IMR-90 (cell line): Measurements from ENCODE around the gene TMCC1. TPM values are rescaled to one million over a fixed set of nuclear protein-coding genes. Genes with fewer than 3 reads are reported as not detected.

Source experiments
- ATAC-seq: fragments of 200-7000 bp; cut with Tn5 transposase; 2 replicates; pipeline ENCODE4 v1.9.1; 2020; ENCODE audit warnings: low read depth, mild to moderate bottlenecking, moderate library complexity
- BruUV-seq: library from RNA; stranded (reverse); fragments of 400-500 nt; replicated peaks from 2 replicates; lab custom pipeline; 2021; lab: Mats Ljungman, UMichigan
- CTCF ChIA-PET: fragments of 300-600 bp; formaldehyde crosslinking; extraction: SDS; loops from one replicate; lab custom pipeline; 2021; ENCODE audit warnings: antibody characterized with exemption; lab: Yijun Ruan, JAX
- POLR2A ChIA-PET: fragments of 300-600 bp; sonication (Branson Sonifier 250); formaldehyde crosslinking; loops from one replicate; lab custom pipeline; 2022; ENCODE audit warnings: antibody characterized with exemption; ENCODE audit not compliant: unreplicated experiment; lab: Charles Lee
- DNase-seq: peaks from one replicate; pipeline ENCODE4 v3.0.0; 2013
- H2AFZ ChIP-seq: replicated peaks from 2 replicates; pipeline ENCODE3; 2013; ENCODE audit warnings: low read length, mild to moderate bottlenecking; ENCODE audit not compliant: poor library complexity
- H2AK5ac ChIP-seq: 2 replicates; pipeline ENCODE4 v1.6.1; 2013; ENCODE audit warnings: low read depth, low read length, inconsistent platforms
- H2AK9ac ChIP-seq: replicated peaks from 2 replicates; pipeline ENCODE3; 2013; ENCODE audit warnings: mild to moderate bottlenecking, low read depth, low read length, moderate library complexity; ENCODE audit not compliant: poor library complexity
- H2BK120ac ChIP-seq: 2 replicates; pipeline ENCODE4 v1.6.1; 2013; ENCODE audit warnings: low read depth, low read length, inconsistent platforms
- H2BK15ac ChIP-seq: 3 replicates; pipeline ENCODE4 v1.6.1; 2013; ENCODE audit warnings: low read depth, low read length, inconsistent platforms
- H2BK20ac ChIP-seq: 2 replicates; pipeline ENCODE4 v1.6.1; 2013; ENCODE audit warnings: low read depth, mild to moderate bottlenecking, inconsistent platforms, low read length, moderate library complexity
- H2BK5ac ChIP-seq: 2 replicates; pipeline ENCODE4 v1.6.1; 2013; ENCODE audit warnings: mild to moderate bottlenecking, low read depth, low read length, inconsistent platforms; ENCODE audit not compliant: poor library complexity, severe bottlenecking
- H3K14ac ChIP-seq: replicated peaks from 2 replicates; pipeline ENCODE4 v1.6.1; 2013; ENCODE audit warnings: low read depth, low read length, inconsistent platforms
- H3K18ac ChIP-seq: 2 replicates; pipeline ENCODE4 v1.6.1; 2013; ENCODE audit warnings: low read depth, low read length, control low read depth
- H3K23ac ChIP-seq: 2 replicates; pipeline ENCODE4 v1.6.1; 2013; ENCODE audit warnings: low read depth, low read length, inconsistent platforms
- H3K27ac ChIP-seq: 2 replicates; pipeline ENCODE4 v1.5.1; 2013; ENCODE audit warnings: mild to moderate bottlenecking, control low read depth, low read length; ENCODE audit not compliant: insufficient read depth
- H3K27me3 ChIP-seq: 2 replicates; pipeline ENCODE4 v1.6.1; 2013; ENCODE audit warnings: low read length; ENCODE audit not compliant: control insufficient read depth, insufficient read depth
- H3K36me3 ChIP-seq: 2 replicates; pipeline ENCODE4 v1.6.1; 2013; ENCODE audit warnings: low read length, mixed read lengths; ENCODE audit not compliant: control insufficient read depth, insufficient read depth
- H3K4ac ChIP-seq: 2 replicates; pipeline ENCODE4 v1.6.1; 2013; ENCODE audit warnings: low read depth, low read length, inconsistent platforms
- H3K4me1 ChIP-seq: 2 replicates; pipeline ENCODE4 v1.6.1; 2013; ENCODE audit warnings: low read length, mixed read lengths; ENCODE audit not compliant: control insufficient read depth, insufficient read depth
- H3K4me2 ChIP-seq: 2 replicates; pipeline ENCODE4 v1.6.1; 2013; ENCODE audit warnings: low read depth, mild to moderate bottlenecking, control low read depth, low read length, moderate library complexity
- H3K4me3 ChIP-seq: 2 replicates; pipeline ENCODE4 v1.5.1; 2013; ENCODE audit warnings: low read depth, mild to moderate bottlenecking, control low read depth, low read length, moderate library complexity; ENCODE audit not compliant: insufficient read depth
- H3K56ac ChIP-seq: 2 replicates; pipeline ENCODE4 v1.6.1; 2013; ENCODE audit warnings: low read length, inconsistent platforms; ENCODE audit not compliant: insufficient read depth; ENCODE audit errors: extremely low read depth
- H3K79me1 ChIP-seq, 2 experiments: 2 replicates each; pipeline ENCODE4 v1.6.1; 2013; ENCODE audit warnings: low read length in 2 of 2, inconsistent platforms in 1 of 2, low read depth in 1 of 2
- H3K9ac ChIP-seq: 2 replicates; pipeline ENCODE4 v1.6.1; 2013; ENCODE audit warnings: low read depth, low read length, control low read depth
- H3K9me1 ChIP-seq: 2 replicates; pipeline ENCODE4 v1.6.1; 2013; ENCODE audit warnings: low read length, inconsistent platforms; ENCODE audit not compliant: insufficient read depth
- H3K9me3 ChIP-seq: 2 replicates; pipeline ENCODE4 v1.6.1; 2013; ENCODE audit warnings: low read length; ENCODE audit not compliant: control insufficient read depth, insufficient read depth
- H4K20me1 ChIP-seq: 2 replicates; pipeline ENCODE4 v1.6.1; 2013; ENCODE audit warnings: low read length, inconsistent platforms; ENCODE audit not compliant: insufficient read depth
- H4K5ac ChIP-seq: 2 replicates; pipeline ENCODE4 v1.6.1; 2013; ENCODE audit warnings: mild to moderate bottlenecking, low read depth, low read length, control low read depth
- H4K8ac ChIP-seq, 2 experiments: 2 replicates each; pipeline ENCODE4 v1.6.1; 2013; ENCODE audit warnings: low read depth in 2 of 2, low read length in 2 of 2, control low read depth in 1 of 2, inconsistent platforms in 1 of 2
- H4K91ac ChIP-seq: 2 replicates; pipeline ENCODE4 v1.6.1; 2013; ENCODE audit warnings: low read depth, low read length, inconsistent platforms; ENCODE audit not compliant: insufficient read depth
- CTCF ChIP-seq: conservative IDR thresholded peaks from 2 replicates; pipeline ENCODE4 v1.5.1; 2012; ENCODE audit warnings: mild to moderate bottlenecking, low read depth, low read length, improper control_type of control experiment
- NFE2L2 ChIP-seq: fragments of 150-350 bp; IDR thresholded peaks from 2 replicates; pipeline ENCODE4 v1.6.1; 2016; ENCODE audit warnings: low read depth, mild to moderate bottlenecking, low read length
- SMC3 ChIP-seq: fragments of 150-350 bp; IDR thresholded peaks from 2 replicates; pipeline ENCODE4 v1.6.1; 2016; ENCODE audit warnings: low read depth, mild to moderate bottlenecking, antibody characterized with exemption, low read length, moderate library complexity
- dilution Hi-C: fragments of 300-500 bp; cut with HindIII; formaldehyde crosslinking; loops from one replicate; pipeline ENCODE4 v1.14.3; 2018; ENCODE audit warnings: low sequenced_read_pairs; ENCODE audit not compliant: unreplicated experiment
- in situ Hi-C: fragments of 300-500 bp; cut with MboI; formaldehyde crosslinking; loops from 3 replicates; pipeline ENCODE4 v1.14.3; 2019; ENCODE audit warnings: low sequenced_read_pairs, inconsistent platforms, mixed read lengths
- intact Hi-C: fragments of 100-400 bp; cut with micrococcal nuclease; formaldehyde crosslinking; loops from 2 replicates; pipeline ENCODE4 v1.10.0; 2022
- polyA plus RNA-seq, 3 experiments: library from polyadenylated mRNA; depleted of rRNA; stranded (reverse); fragments of >200 nt; gene quantifications; 2 replicates each; pipeline ENCODE4 v1.2.3, GENCODE V29; 2012; ENCODE audit warnings: low replicate concordance in 1 of 3
- total RNA-seq: library from RNA; depleted of rRNA; stranded (reverse); fragments of >200 nt; gene quantifications from 2 replicates; pipeline ENCODE4 v1.2.3, GENCODE V29; 2012

Gene TMCC1
- total and polyA plus RNA-seq, 2 of the 4 experiments (the other 2 are of a cell fraction) = 5.0 to 7.3 TPM

- no peak overlapping the region for H2BK20ac ChIP-seq
- no peaks in the 10 kb centered on the region for H4K20me1 ChIP-seq
- no peak overlapping the region for H3K27ac ChIP-seq
- H2BK120ac ChIP-seq = no peak overlapping the region
- no peak overlapping the region for H2AK9ac ChIP-seq
- ChIA-PET POLR2A (no interaction called here), CTCF (no interaction called here)
- intact Hi-C loops (no loop called here), dilution Hi-C loops (no loop called here), in situ Hi-C loops (no loop called here)
- H3K9me1 ChIP-seq = no peaks in the 10 kb centered on the region
- H3K4me2 ChIP-seq = no peak overlapping the region
- H4K8ac ChIP-seq = no peak overlapping the region
- H3K36me3 ChIP-seq = no peaks in the 10 kb centered on the region
- DNase-seq = no peak
- no peak overlapping the region for H3K18ac ChIP-seq
- H4K91ac ChIP-seq = no peak overlapping the region
- H3K79me1 ChIP-seq = peaks cover 0 to 7% of the 10 kb centered on the region in 2 experiments; a peak in 2 of 4 replicates
- no peak overlapping the region for H4K5ac ChIP-seq
- no peak overlapping the region for H3K56ac ChIP-seq
- H3K4ac ChIP-seq = no peak overlapping the region
- no peak overlapping the region for H3K4me3 ChIP-seq
- no peak overlapping the region for H2BK15ac ChIP-seq
- peaks cover 3% of the 10 kb centered on the region; the same call in 1 of the 2 replicates for H3K4me1 ChIP-seq
- TF ChIP-seq NFE2L2 = no peak
- TF ChIP-seq CTCF = no peak
- no peak for TF ChIP-seq SMC3
- peaks cover 4% of the 10 kb centered on the region for H3K9me3 ChIP-seq
- ATAC-seq = no peak
- no peak overlapping the region for H3K23ac ChIP-seq
- no peak overlapping the region for H3K9ac ChIP-seq
- no peak overlapping the region for H2AK5ac ChIP-seq
- no peak overlapping the region for H2BK5ac ChIP-seq
- no TSS peak for BruUV-seq
- no peak overlapping the region for H2AFZ ChIP-seq
- H3K27me3 ChIP-seq = no peaks in the 10 kb centered on the region
- no peak overlapping the region for H3K14ac ChIP-seq
These were observed 143.8 kb downstream of the TMCC1 start for GRCh38 chr3:129749692-129750091.
